ENCODE results near the gene EIF1AD. TPM values are rescaled to one million over a fixed set of nuclear protein-coding genes. Genes with fewer than 3 reads are reported as not detected.

The EIF1AD gene
- total and polyA plus RNA-seq, 9 of the 15 experiments (the other 6 are each of a cell fraction or from before 2014, with no cell fraction given) = 50.1 to 98.8 (median 58.7) TPM

GRCh38 chr11:66008095-66008467 is 6.1 kb upstream of the EIF1AD start:
- peaks cover 24% of the 10 kb centered on the region; the same call in 2 of the 3 replicates for H3K36me3 ChIP-seq (ENCODE audit: control insufficient read depth, insufficient read depth, low read length)
- no peak overlapping the region for H3K4me3 ChIP-seq
- ATAC-seq = no peak
- H4K20me1 ChIP-seq (replicated peaks; ENCODE audit: control insufficient read depth, insufficient read depth, low read length) = no peaks in the 10 kb centered on the region
- no peak for TF ChIP-seq IRF9 (tag; IDR thresholded peaks at IDR 0.05)
- peak; percentile 78 to 86 for TF ChIP-seq KDM1A (IDR thresholded peaks at IDR 0.05)
- peak; percentile 62; the same call in 1 of the 2 replicates for TF ChIP-seq ADNP (tag; IDR thresholded peaks at IDR 0.05)
- peak; percentile 98 for TF ChIP-seq RBM25 (IDR thresholded peaks at IDR 0.05; ENCODE audit: low read depth, low read length, severe bottlenecking)
- peak in 1 of 2 experiments; percentile 35; a peak in 1 of 4 replicates for TF ChIP-seq RCOR1 (IDR thresholded peaks at IDR 0.05; ENCODE audit: borderline replicate concordance in 1 of 2, low read depth in 2 of 2, low read length in 2 of 2)
- TF ChIP-seq HDAC2 (IDR thresholded peaks at IDR 0.05) = peak; percentile 25; the same call in 1 of the 2 replicates
- TF ChIP-seq GATA2 (CRISPR knock-in tag; IDR thresholded peaks at IDR 0.05) = no peak
- peak; percentile 82 for TF ChIP-seq SMARCA5 (IDR thresholded peaks at IDR 0.05)
- TF ChIP-seq NFIC (IDR thresholded peaks at IDR 0.05) = 0 out of 2 replicates have a peak, but pooled peaks have one; percentile 22
- 0 out of 2 replicates have a peak, but pooled peaks have one; percentile 47 for TF ChIP-seq PTBP1 (IDR thresholded peaks at IDR 0.05; ENCODE audit: low read depth, low read length)
- TF ChIP-seq BCOR (IDR thresholded peaks at IDR 0.05) = peak; percentile 97
- TF ChIP-seq ZFP36 (IDR thresholded peaks at IDR 0.05; ENCODE audit: low read depth, low read length, partially characterized antibody) = peak; percentile 82
- TF ChIP-seq NR2C1 (IDR thresholded peaks at IDR 0.05) = peak; percentile 23; the same call in 1 of the 2 replicates
- TF ChIP-seq NR2C1 (tag; IDR thresholded peaks at IDR 0.05) = no peak
- TF ChIP-seq SAP30 (IDR thresholded peaks at IDR 0.05; ENCODE audit: borderline replicate concordance, insufficient read depth, low read depth, low read length, poor library complexity, severe bottlenecking) = no peak
- in situ Hi-C loops (cut with MboI) = no loop called here
- peaks cover 12% of the 10 kb centered on the region for H3K79me2 ChIP-seq (ENCODE audit: control insufficient read depth, insufficient read depth, low read length)
- H3K9me1 ChIP-seq (ENCODE audit: control insufficient read depth, insufficient read depth, low read length) = no peaks in the 10 kb centered on the region
- CTCF ChIA-PET (ENCODE audit: low intra/inter-chr PET ratio) = no interaction called here
- POLR2A ChIA-PET = interaction anchor here (1.2 to 3.3 kb wide), 5 partner anchors 9 to 150 kb away, joined by 3 to 13 read pairs (median 6); partner anchors contain the start of gene CFL1
- no peak overlapping the region for H3K4me2 ChIP-seq (ENCODE audit: insufficient read depth, low read length)
- peaks cover 28 to 42% of the 10 kb centered on the region in 2 experiments for H3K4me1 ChIP-seq (replicated peaks in 1 of 2; ENCODE audit: control insufficient read depth in 2 of 2, insufficient read depth in 2 of 2, low read length in 2 of 2)
- no TSS peak for BruUV-seq (replicated peaks)
- no peak for DNase-seq (ENCODE audit: extremely low read depth in 1 of 4, low spot score in 3 of 4)
- no peak for FAIRE-seq
- H3K27ac ChIP-seq (ENCODE audit: extremely low read depth, low read depth, low read length) = no peak overlapping the region
- no peak overlapping the region; a peak in 1 of 4 replicates for H3K9ac ChIP-seq (ENCODE audit: insufficient read depth in 1 of 2, low read depth in 2 of 2, low read length in 2 of 2)
- no peaks in the 10 kb centered on the region for H3K9me3 ChIP-seq (replicated peaks; ENCODE audit: control insufficient read depth, insufficient read depth, low read depth, low read length)
- WGBS (ENCODE audit: insufficient coverage, low coverage, missing lambda C conversion rate) = 44% methylated on average over 2 of the region's 2 CpGs
- intact Hi-C loops (cut with micrococcal nuclease) = no loop called here
- H3K27me3 ChIP-seq (ENCODE audit: control insufficient read depth in 2 of 2, insufficient read depth in 2 of 2, low read length in 2 of 2) = no peaks in the 10 kb centered on the region
- H2AFZ ChIP-seq (ENCODE audit: low read depth, low read length) = no peak overlapping the region

All from K562 (cell line).